ENCODE results near the gene CDK5. TPM values are rescaled to one million over a fixed set of nuclear protein-coding genes. Genes with fewer than 3 reads are reported as not detected.
A peak's percentile ranks its signal among the peaks of the same experiment; 100 is the strongest.

The CDK5 gene
- total and polyA plus RNA-seq, 9 of the 15 experiments (the other 6 are each of a cell fraction or from before 2014, with no cell fraction given): 3.2 to 38.0 (median 27.5) TPM

- TF ChIP-seq EP300 (IDR thresholded peaks at IDR 0.05; ENCODE audit: low read length) (no peak), USF2 (CRISPR knock-in tag; IDR thresholded peaks at IDR 0.05) (no peak; the same call in 1 of the 2 replicates), ZNF695 (CRISPR knock-in tag; IDR thresholded peaks at IDR 0.05) (no peak), ARHGAP35 (IDR thresholded peaks at IDR 0.05; ENCODE audit: partially characterized antibody) (no peak), TFAM (CRISPR knock-in tag; conservative IDR thresholded peaks at IDR 0.05) (no peak), CHAMP1 (IDR thresholded peaks at IDR 0.05) (no peak), ZNF75A (CRISPR knock-in tag; IDR thresholded peaks at IDR 0.05) (no peak), KHSRP (IDR thresholded peaks at IDR 0.05) (no peak), ZNF79 (CRISPR knock-in tag; IDR thresholded peaks at IDR 0.05; ENCODE audit: low read depth) (no peak), GTF2E2 (tag; IDR thresholded peaks at IDR 0.05) (no peak), ZNF384 (IDR thresholded peaks at IDR 0.05; ENCODE audit: low read depth, low read length) (no peak), NCOA4 (IDR thresholded peaks at IDR 0.05; ENCODE audit: partially characterized antibody) (no peak), HCFC1 (IDR thresholded peaks at IDR 0.05; ENCODE audit: low read depth, low read length) (no peak), ZNF76 (CRISPR knock-in tag; IDR thresholded peaks at IDR 0.05; ENCODE audit: borderline replicate concordance) (peak; percentile 73; the same call in 1 of the 2 replicates), SAFB2 (IDR thresholded peaks at IDR 0.05; ENCODE audit: borderline replicate concordance, low read depth, low read length, severe bottlenecking) (no peak), MEF2A (IDR thresholded peaks at IDR 0.05; ENCODE audit: control insufficient read depth, low read depth, low read length) (no peak), CREB3L1 (IDR thresholded peaks at IDR 0.05; ENCODE audit: borderline replicate concordance, low read depth) (peak; percentile 56), FUS (optimal IDR thresholded peaks at IDR 0.05; ENCODE audit: low read depth, low read length) (no peak), NFYB (IDR thresholded peaks at IDR 0.05; ENCODE audit: extremely low read depth, insufficient read length) (no peak)
- TF ChIP-seq, protein P1, sequence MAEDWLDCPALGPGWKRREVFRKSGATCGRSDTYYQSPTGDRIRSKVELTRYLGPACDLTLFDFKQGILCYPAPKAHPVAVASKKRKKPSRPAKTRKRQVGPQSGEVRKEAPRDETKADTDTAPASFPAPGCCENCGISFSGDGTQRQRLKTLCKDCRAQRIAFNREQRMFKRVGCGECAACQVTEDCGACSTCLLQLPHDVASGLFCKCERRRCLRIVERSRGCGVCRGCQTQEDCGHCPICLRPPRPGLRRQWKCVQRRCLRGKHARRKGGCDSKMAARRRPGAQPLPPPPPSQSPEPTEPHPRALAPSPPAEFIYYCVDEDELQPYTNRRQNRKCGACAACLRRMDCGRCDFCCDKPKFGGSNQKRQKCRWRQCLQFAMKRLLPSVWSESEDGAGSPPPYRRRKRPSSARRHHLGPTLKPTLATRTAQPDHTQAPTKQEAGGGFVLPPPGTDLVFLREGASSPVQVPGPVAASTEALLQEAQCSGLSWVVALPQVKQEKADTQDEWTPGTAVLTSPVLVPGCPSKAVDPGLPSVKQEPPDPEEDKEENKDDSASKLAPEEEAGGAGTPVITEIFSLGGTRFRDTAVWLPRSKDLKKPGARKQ (CRISPR knock-in tag; IDR thresholded peaks at IDR 0.05): no peak
- TF ChIP-seq, protein P2, sequence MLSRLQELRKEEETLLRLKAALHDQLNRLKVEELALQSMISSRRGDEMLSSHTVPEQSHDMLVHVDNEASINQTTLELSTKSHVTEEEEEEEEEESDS (CRISPR knock-in tag; IDR thresholded peaks at IDR 0.05): no peak
- TF ChIP-seq, protein P3, sequence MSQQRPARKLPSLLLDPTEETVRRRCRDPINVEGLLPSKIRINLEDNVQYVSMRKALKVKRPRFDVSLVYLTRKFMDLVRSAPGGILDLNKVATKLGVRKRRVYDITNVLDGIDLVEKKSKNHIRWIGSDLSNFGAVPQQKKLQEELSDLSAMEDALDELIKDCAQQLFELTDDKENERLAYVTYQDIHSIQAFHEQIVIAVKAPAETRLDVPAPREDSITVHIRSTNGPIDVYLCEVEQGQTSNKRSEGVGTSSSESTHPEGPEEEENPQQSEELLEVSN (IDR thresholded peaks at IDR 0.05; ENCODE audit: borderline replicate concordance in 1 of 2, extremely low read depth in 1 of 2, insufficient read depth in 1 of 2, insufficient read length in 1 of 2, low read depth in 1 of 2, low read length in 1 of 2, poor library complexity in 1 of 2, severe bottlenecking in 1 of 2): peak; percentile 66 to 80
Observed at GRCh38 chr7:151017953-151018420, 39.7 kb downstream of the CDK5 start (continued).

Measured in K562 (cell line).